ENCODE measurements around the gene CACNA2D1.

DNA sequence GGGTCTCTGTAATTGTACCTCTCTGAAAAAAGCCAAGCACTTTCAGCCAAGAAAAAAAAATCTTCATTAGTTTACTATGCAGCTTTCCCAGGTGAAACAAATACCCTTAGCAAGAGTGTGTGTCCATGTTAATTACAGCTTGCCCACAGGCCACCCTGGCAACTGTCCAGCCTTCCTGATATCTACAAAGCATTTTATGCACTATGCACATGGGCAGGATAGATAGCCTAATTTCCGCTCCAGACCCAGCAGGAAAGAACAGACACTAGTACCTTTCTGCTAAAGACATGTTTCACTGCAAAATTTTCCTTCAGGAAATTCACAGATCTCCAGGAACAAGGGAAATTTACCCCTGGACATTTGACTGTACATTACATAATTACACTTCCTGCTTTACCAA, 24.4 kb downstream of the CACNA2D1 start:
- TF ChIP-seq TOX (CRISPR knock-in tag; IDR thresholded peaks at IDR 0.05; ENCODE audit: borderline replicate concordance) = no peak
- no peak for TF ChIP-seq ZNF565 (CRISPR knock-in tag; conservative IDR thresholded peaks at IDR 0.05; ENCODE audit: low read depth)
- no peak for TF ChIP-seq CSDC2 (CRISPR knock-in tag; IDR thresholded peaks at IDR 0.05)
- TF ChIP-seq ZC3H10 (CRISPR knock-in tag; IDR thresholded peaks at IDR 0.05) = no peak
- no peak for TF ChIP-seq ARNTL (CRISPR knock-in tag; IDR thresholded peaks at IDR 0.05; ENCODE audit: borderline replicate concordance, low read depth)
- TF ChIP-seq ZNF70 (CRISPR knock-in tag; IDR thresholded peaks at IDR 0.05) = peak; percentile 40; the same call in 1 of the 2 replicates
- TF ChIP-seq TCF4 (CRISPR knock-in tag; IDR thresholded peaks at IDR 0.05; ENCODE audit: borderline replicate concordance) = peak; percentile 86

Measured in SK-N-SH treated with all-trans-retinoic acid at 6 μM for 48 hours (cell line).